ENCODE results near the gene EIPR1. TPM values are rescaled to one million over a fixed set of nuclear protein-coding genes. Genes with fewer than 3 reads are reported as not detected.

The EIPR1 gene
- polyA plus RNA-seq, 1 experiment, result 49.2 TPM

GRCh38 chr2:3180082-3180908 lies 197.3 kb downstream of the EIPR1 start:
- H3K36me3 ChIP-seq (ENCODE audit: control insufficient read depth, insufficient read depth, low read length), result 0 out of 2 replicates have a peak, but pooled peaks cover 3% of the 10 kb centered on the region
- no peak overlapping the region for H3K4me3 ChIP-seq (ENCODE audit: low read depth, low read length)
- POLR2A ChIA-PET, result no interaction called here
- no peaks in the 10 kb centered on the region for H3K27me3 ChIP-seq (ENCODE audit: control insufficient read depth, insufficient read depth, low read length)
- CTCF ChIA-PET, result interaction anchor here (1.5 kb wide), 1 partner anchor 18 kb away, joined by 4 read pairs; no protein-coding TSS in a partner anchor
- no peak for DNase-seq (ENCODE audit: low read depth)
- no peak for TF ChIP-seq CTCF (IDR thresholded peaks at IDR 0.05; ENCODE audit: insufficient read depth, low read depth, low read length)

DNA sequence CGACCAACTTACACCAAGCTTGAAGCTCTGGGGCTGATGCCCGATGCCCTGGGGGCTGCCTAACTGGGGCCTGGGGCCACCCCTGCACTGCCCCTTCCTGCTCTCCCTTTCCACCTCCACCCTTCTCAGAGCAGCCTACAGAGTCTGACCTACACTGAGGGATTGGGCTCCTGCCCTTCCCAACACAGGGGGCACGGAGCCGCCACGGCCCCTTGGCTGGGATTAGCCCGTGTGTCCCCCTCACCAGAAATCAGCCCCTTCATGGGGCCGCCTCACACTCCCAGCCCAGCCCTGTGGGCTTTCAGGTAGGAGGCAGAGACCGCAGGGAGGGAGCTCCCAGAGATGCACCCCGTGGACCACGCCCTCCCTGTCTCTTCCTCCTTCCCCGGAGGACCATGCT lies 198.0 kb downstream of the EIPR1 start:
- TF ChIP-seq CTCF (IDR thresholded peaks at IDR 0.05; ENCODE audit: insufficient read depth, low read depth, low read length), result no peak
- POLR2A ChIA-PET, result no interaction called here
- Histone ChIP-seq H3K27me3 (ENCODE audit: control insufficient read depth, insufficient read depth, low read length) (no peaks in the 10 kb centered on the region), H3K36me3 (ENCODE audit: control insufficient read depth, insufficient read depth, low read length) (0 out of 2 replicates have a peak, but pooled peaks cover 1% of the 10 kb centered on the region), H3K4me3 (ENCODE audit: low read depth, low read length) (no peak overlapping the region)
- no peak for DNase-seq (ENCODE audit: low read depth)
- CTCF ChIA-PET, result interaction anchor here (1.5 kb wide), 1 partner anchor 18 kb away, joined by 4 read pairs; no protein-coding TSS in a partner anchor

- no peak for DNase-seq (ENCODE audit: low read depth)
- 0 out of 2 replicates have a peak, but pooled peaks have one; percentile 11 for TF ChIP-seq CTCF (IDR thresholded peaks at IDR 0.05; ENCODE audit: insufficient read depth, low read depth, low read length)
- Histone ChIP-seq H3K36me3 (ENCODE audit: control insufficient read depth, insufficient read depth, low read length) (0 out of 2 replicates have a peak, but pooled peaks cover 1% of the 10 kb centered on the region), H3K27me3 (ENCODE audit: control insufficient read depth, insufficient read depth, low read length) (no peaks in the 10 kb centered on the region), H3K4me3 (ENCODE audit: low read depth, low read length) (no peak overlapping the region)
- POLR2A ChIA-PET, result no interaction called here
- CTCF ChIA-PET, result interaction anchor here (1.5 to 1.6 kb wide), 2 partner anchors 11 to 17 kb away, joined by 4 read pairs; no protein-coding TSS in a partner anchor
Observed at GRCh38 chr2:3179208-3179607, 198.4 kb downstream of the EIPR1 start.

DNA sequence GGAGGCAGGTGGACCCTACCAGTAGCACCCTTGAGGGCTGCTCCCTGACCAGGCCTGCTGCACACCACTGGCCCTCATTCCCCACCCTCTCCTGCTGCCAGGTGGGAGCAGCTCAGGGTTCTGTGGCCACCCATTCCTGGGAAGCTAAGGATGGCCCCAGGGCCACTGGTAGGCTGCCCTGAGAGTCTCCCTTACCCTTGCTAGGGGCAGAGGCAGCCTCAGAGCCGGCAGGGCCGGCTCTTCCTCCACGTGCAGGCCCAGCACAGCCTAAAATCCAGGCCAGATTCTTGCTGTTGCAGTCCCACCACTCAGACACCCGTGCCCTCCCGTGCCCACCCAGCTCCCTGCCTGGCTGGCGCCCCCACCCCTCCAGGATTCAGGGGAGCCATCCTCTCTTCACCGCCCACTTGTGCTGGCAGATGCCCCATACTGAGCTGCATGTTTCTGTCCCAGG lies 199.0 kb downstream of the EIPR1 start:
- no peak for DNase-seq (ENCODE audit: low read depth)
- POLR2A ChIA-PET, result no interaction called here
- H3K4me3 ChIP-seq (ENCODE audit: low read depth, low read length), result no peak overlapping the region
- H3K27me3 ChIP-seq (ENCODE audit: control insufficient read depth, insufficient read depth, low read length), result no peaks in the 10 kb centered on the region
- 0 out of 2 replicates have a peak, but pooled peaks cover 1% of the 10 kb centered on the region for H3K36me3 ChIP-seq (ENCODE audit: control insufficient read depth, insufficient read depth, low read length)
- TF ChIP-seq CTCF (IDR thresholded peaks at IDR 0.05; ENCODE audit: insufficient read depth, low read depth, low read length), result no peak
- CTCF ChIA-PET, result interaction anchor here (1.5 to 1.6 kb wide), 2 partner anchors 10 to 16 kb away, joined by 4 read pairs; no protein-coding TSS in a partner anchor

GRCh38 chr2:3177891-3178577 lies 199.6 kb downstream of the EIPR1 start:
- Histone ChIP-seq H3K27me3 (ENCODE audit: control insufficient read depth, insufficient read depth, low read length) (no peaks in the 10 kb centered on the region), H3K4me3 (ENCODE audit: low read depth, low read length) (no peak overlapping the region), H3K36me3 (ENCODE audit: control insufficient read depth, insufficient read depth, low read length) (peaks cover 1% of the 10 kb centered on the region; the same call in 1 of the 2 replicates)
- TF ChIP-seq CTCF (IDR thresholded peaks at IDR 0.05; ENCODE audit: insufficient read depth, low read depth, low read length), result no peak
- ChIA-PET CTCF (interaction anchor here (1.6 kb wide), 1 partner anchor 9 kb away, joined by 4 read pairs; no protein-coding TSS in a partner anchor), POLR2A (no interaction called here)
- DNase-seq (ENCODE audit: low read depth), result no peak
